Endothelial cell of umbilical vein (primary cell): Measurements from ENCODE around the gene SPDYE5.

ENCODE experiments used
- EZH2 ChIP-seq: IDR thresholded peaks from 2 replicates; pipeline ENCODE4 v1.6.1; 2012; ENCODE audit warnings: borderline replicate concordance, low read depth, mild to moderate bottlenecking, moderate library complexity, low read length, inconsistent platforms; ENCODE audit not compliant: severe bottlenecking
- JUN ChIP-seq: IDR thresholded peaks from 2 replicates; pipeline ENCODE4 v1.6.1; 2011; ENCODE audit warnings: borderline replicate concordance, low read depth; ENCODE audit not compliant: insufficient read length, insufficient read depth
- MYC ChIP-seq: IDR thresholded peaks from one replicate; pipeline ENCODE4 v1.6.1; 2011; ENCODE audit warnings: mild to moderate bottlenecking, low read depth, low read length
- POLR2A ChIP-seq: IDR thresholded peaks from 2 replicates; pipeline ENCODE4 v1.6.1; 2012; ENCODE audit warnings: low read depth, mild to moderate bottlenecking, control low read depth, low read length
- POLR2AphosphoS5 ChIP-seq: IDR thresholded peaks from 2 replicates; pipeline ENCODE4 v1.6.1; 2012; ENCODE audit warnings: low read depth, mild to moderate bottlenecking, control low read depth, low read length, moderate library complexity; ENCODE audit not compliant: insufficient read depth
- TF ChIP-seq, protein P1 (sequence below), 2 donors: IDR thresholded peaks; 1 replicate in 1 of 2; 2 replicates in 1 of 2; pipeline ENCODE4 v1.5.1; 2011; ENCODE audit warnings: low read length in 2 of 2, mild to moderate bottlenecking in 2 of 2, moderate library complexity in 2 of 2, control low read depth in 1 of 2, inconsistent platforms in 1 of 2, low read depth in 1 of 2; ENCODE audit not compliant: insufficient read depth in 1 of 2; ENCODE audit errors: extremely low read depth in 1 of 2
- TF ChIP-seq, protein P2 (sequence below): IDR thresholded peaks from 2 replicates; pipeline ENCODE4 v1.6.1; 2011; ENCODE audit not compliant: insufficient read depth, insufficient read length

DNA sequence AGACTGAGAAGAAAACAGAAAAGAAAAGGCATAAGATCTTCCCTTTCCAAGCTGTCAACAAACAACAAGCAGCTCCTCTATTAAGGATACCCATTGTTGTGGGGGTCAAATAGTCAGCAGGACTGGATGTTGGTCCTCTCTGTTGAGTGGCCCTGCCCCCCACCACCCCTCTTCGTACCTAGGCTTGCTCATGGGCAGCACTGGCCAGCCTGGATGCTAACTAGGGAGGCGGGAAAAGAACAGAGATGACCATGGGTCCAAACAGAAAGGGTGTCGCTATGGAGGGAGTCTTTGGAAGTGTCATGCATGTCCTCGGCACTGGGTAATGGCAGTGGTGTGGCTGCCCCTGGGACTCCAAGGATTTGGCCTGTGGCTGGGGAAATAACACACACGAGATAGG, 45.6 kb downstream of the SPDYE5 start:
- TF ChIP-seq, protein P1, sequence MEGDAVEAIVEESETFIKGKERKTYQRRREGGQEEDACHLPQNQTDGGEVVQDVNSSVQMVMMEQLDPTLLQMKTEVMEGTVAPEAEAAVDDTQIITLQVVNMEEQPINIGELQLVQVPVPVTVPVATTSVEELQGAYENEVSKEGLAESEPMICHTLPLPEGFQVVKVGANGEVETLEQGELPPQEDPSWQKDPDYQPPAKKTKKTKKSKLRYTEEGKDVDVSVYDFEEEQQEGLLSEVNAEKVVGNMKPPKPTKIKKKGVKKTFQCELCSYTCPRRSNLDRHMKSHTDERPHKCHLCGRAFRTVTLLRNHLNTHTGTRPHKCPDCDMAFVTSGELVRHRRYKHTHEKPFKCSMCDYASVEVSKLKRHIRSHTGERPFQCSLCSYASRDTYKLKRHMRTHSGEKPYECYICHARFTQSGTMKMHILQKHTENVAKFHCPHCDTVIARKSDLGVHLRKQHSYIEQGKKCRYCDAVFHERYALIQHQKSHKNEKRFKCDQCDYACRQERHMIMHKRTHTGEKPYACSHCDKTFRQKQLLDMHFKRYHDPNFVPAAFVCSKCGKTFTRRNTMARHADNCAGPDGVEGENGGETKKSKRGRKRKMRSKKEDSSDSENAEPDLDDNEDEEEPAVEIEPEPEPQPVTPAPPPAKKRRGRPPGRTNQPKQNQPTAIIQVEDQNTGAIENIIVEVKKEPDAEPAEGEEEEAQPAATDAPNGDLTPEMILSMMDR (IDR thresholded peaks at IDR 0.05; ENCODE audit: extremely low read depth in 1 of 2, insufficient read depth in 1 of 2, low read depth in 1 of 2, low read length in 2 of 2) = no peak
- no peak for TF ChIP-seq POLR2A
- TF ChIP-seq POLR2AphosphoS5 = no peak
- TF ChIP-seq JUN = no peak
- TF ChIP-seq EZH2 = no peak
- no peak for TF ChIP-seq MYC
- TF ChIP-seq, protein P2, sequence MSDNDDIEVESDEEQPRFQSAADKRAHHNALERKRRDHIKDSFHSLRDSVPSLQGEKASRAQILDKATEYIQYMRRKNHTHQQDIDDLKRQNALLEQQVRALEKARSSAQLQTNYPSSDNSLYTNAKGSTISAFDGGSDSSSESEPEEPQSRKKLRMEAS = no peak
